Ishikawa (cell line): ENCODE results near the gene GCM1.

Source experiments
- CEBPB ChIP-seq: IDR thresholded peaks from 2 replicates; pipeline ENCODE4 v1.6.1; 2012
- CREB1 ChIP-seq: IDR thresholded peaks from 2 replicates; pipeline ENCODE4 v1.6.1; 2012; ENCODE audit warnings: low read depth
- EGR1 ChIP-seq: IDR thresholded peaks from 2 replicates; pipeline ENCODE4 v1.6.1; 2012
- EP300 ChIP-seq: IDR thresholded peaks from 2 replicates; pipeline ENCODE4 v1.6.1; 2012; ENCODE audit warnings: borderline replicate concordance
- FOXM1 ChIP-seq: IDR thresholded peaks from 2 replicates; pipeline ENCODE4 v1.6.1; 2012; ENCODE audit warnings: low read depth, borderline replicate concordance
- MAX ChIP-seq: IDR thresholded peaks from 2 replicates; pipeline ENCODE4 v1.6.1; 2012
- NFIC ChIP-seq: IDR thresholded peaks from 2 replicates; pipeline ENCODE4 v1.6.1; 2012
- RAD21 ChIP-seq: IDR thresholded peaks from 2 replicates; pipeline ENCODE4 v1.6.1; 2012; ENCODE audit warnings: low read depth
- TAF1 ChIP-seq: IDR thresholded peaks from 2 replicates; pipeline ENCODE4 v1.6.1; 2012; ENCODE audit warnings: low read depth, mild to moderate bottlenecking
- TCF12 ChIP-seq: IDR thresholded peaks from 2 replicates; pipeline ENCODE4 v1.6.1; 2012; ENCODE audit warnings: low read depth
- TEAD4 ChIP-seq: IDR thresholded peaks from 2 replicates; pipeline ENCODE4 v1.6.1; 2012
- USF1 ChIP-seq: IDR thresholded peaks from 2 replicates; pipeline ENCODE4 v1.6.1; 2012
- YY1 ChIP-seq: IDR thresholded peaks from 2 replicates; pipeline ENCODE4 v1.6.1; 2012; ENCODE audit warnings: low read depth
- ZBTB7A ChIP-seq: IDR thresholded peaks from 2 replicates; pipeline ENCODE4 v1.6.1; 2012; ENCODE audit warnings: low read depth
- TF ChIP-seq, protein P1 (sequence below): IDR thresholded peaks from 2 replicates; pipeline ENCODE4 v1.6.1; 2012; ENCODE audit warnings: low read depth, mild to moderate bottlenecking

Gene GCM1

DNA sequence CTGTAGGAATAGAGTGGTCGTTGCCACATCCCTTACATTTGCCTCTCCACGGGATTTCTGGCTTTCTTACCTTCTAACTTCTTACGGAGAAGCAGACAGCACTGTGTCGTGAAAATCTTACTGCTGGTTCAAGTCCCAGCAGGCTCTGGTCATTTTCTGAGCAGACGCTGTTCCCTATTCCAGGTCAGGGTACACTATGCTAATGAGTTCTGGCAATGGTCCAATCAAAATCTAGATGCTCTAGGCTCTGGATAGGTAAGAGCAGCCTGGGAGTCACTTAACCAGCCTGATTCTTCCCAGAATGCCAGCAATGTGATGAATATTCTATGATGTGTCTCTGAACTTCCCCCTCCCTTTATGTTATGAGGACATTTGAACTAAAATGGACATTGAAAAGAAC, at the start of gene GCM1:
Gene GCM1, minus strand, starts transcription at position 158 of the 400 bp plus-strand sequence. CDS start 3,209 bp downstream, outside the sequence.
- TF ChIP-seq EGR1 (no peak), RAD21 (no peak), FOXM1 (no peak), NFIC (no peak), MAX (no peak), CEBPB (no peak), USF1 (no peak), YY1 (no peak), CREB1 (no peak), ZBTB7A (no peak), TEAD4 (no peak), TCF12 (no peak), TAF1 (no peak), EP300 (no peak)
- TF ChIP-seq, protein P1, sequence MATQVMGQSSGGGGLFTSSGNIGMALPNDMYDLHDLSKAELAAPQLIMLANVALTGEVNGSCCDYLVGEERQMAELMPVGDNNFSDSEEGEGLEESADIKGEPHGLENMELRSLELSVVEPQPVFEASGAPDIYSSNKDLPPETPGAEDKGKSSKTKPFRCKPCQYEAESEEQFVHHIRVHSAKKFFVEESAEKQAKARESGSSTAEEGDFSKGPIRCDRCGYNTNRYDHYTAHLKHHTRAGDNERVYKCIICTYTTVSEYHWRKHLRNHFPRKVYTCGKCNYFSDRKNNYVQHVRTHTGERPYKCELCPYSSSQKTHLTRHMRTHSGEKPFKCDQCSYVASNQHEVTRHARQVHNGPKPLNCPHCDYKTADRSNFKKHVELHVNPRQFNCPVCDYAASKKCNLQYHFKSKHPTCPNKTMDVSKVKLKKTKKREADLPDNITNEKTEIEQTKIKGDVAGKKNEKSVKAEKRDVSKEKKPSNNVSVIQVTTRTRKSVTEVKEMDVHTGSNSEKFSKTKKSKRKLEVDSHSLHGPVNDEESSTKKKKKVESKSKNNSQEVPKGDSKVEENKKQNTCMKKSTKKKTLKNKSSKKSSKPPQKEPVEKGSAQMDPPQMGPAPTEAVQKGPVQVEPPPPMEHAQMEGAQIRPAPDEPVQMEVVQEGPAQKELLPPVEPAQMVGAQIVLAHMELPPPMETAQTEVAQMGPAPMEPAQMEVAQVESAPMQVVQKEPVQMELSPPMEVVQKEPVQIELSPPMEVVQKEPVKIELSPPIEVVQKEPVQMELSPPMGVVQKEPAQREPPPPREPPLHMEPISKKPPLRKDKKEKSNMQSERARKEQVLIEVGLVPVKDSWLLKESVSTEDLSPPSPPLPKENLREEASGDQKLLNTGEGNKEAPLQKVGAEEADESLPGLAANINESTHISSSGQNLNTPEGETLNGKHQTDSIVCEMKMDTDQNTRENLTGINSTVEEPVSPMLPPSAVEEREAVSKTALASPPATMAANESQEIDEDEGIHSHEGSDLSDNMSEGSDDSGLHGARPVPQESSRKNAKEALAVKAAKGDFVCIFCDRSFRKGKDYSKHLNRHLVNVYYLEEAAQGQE: no peak

DNA sequence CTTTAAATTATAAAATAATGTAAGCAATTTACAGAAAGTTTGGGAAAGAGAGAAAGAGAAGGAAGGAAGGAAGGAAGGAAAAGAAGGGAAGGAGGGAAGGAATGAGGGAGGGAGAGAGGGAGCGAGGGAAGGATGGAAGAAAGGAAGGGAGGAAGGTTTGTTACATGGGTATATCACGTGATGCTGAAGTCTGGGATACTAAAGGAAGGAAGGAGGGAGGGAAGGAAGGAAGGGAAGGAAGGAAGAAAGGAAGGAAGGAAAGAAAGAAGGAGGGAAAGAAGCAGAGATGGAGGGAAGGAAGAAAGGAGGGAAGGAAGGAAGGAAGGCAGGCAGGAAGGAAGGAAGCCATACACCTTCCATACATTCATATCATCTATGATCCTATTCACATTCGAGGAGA, 48.9 kb upstream of the GCM1 start:
- no peak for TF ChIP-seq TEAD4

DNA sequence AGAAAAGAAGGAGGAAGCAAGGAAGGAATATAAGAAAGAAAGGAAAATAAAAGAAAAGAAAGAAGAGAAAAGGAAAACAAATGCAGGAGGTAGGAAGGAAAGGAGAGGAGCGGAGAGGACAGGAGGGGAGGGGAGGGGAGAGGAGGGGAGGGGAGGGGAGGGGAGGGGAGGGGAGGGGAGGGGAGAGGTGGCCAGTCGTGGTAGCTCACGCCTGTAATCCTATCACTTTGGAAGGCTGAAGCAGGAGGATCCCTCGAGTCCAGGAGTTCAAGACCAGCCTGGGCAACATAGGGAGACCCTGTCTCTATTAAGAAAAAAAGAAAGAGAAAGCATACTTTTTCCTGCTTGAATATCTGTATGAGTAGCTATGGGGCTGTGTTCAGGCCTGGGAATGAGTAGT, 46.4 kb upstream of the GCM1 start:
- TF ChIP-seq EGR1: no peak
- TF ChIP-seq, protein P1: no peak
- no peak for TF ChIP-seq USF1
- no peak for TF ChIP-seq EP300
- no peak for TF ChIP-seq TEAD4
- no peak for TF ChIP-seq YY1
- TF ChIP-seq NFIC: no peak
- no peak for TF ChIP-seq RAD21
- TF ChIP-seq CREB1: no peak
- no peak for TF ChIP-seq TCF12
- no peak for TF ChIP-seq TAF1
- no peak for TF ChIP-seq ZBTB7A
- no peak for TF ChIP-seq FOXM1
- TF ChIP-seq MAX: no peak

- TF ChIP-seq FOXM1: no peak
- TF ChIP-seq RAD21: no peak
- no peak for TF ChIP-seq NFIC
- TF ChIP-seq CEBPB: no peak
- TF ChIP-seq, protein P1: no peak
- TF ChIP-seq MAX: no peak
- no peak for TF ChIP-seq TAF1
- TF ChIP-seq USF1: no peak
- TF ChIP-seq CREB1: no peak
- no peak for TF ChIP-seq YY1
- no peak for TF ChIP-seq TCF12
- TF ChIP-seq TEAD4: no peak
- no peak for TF ChIP-seq EP300
- TF ChIP-seq EGR1: no peak
- TF ChIP-seq ZBTB7A: no peak
Measured at GRCh38 chr6:53192682-53193188, 44.1 kb upstream of the GCM1 start.
